Esophagus muscularis mucosa (tissue), 4 donors: ENCODE data around the gene FABP3. TPM values are rescaled to one million over a fixed set of nuclear protein-coding genes. Genes with fewer than 3 reads are reported as not detected.

ENCODE experiments used
- DNase-seq: peaks from one replicate; pipeline ENCODE4 v3.0.0-alpha.2; 2017; ENCODE audit errors: extremely low spot score
- H3K27ac ChIP-seq, 4 donors: fragments of 200-600 bp; sonication (generic); replicated peaks in 1 of 4; 1 replicate in 3 of 4; 2 replicates in 1 of 4; pipeline ENCODE4 v1.5.1; 2016 to 2019; ENCODE audit warnings: mild to moderate bottlenecking in 1 of 4
- H3K27me3 ChIP-seq, 4 donors: fragments of 200-600 bp; sonication (generic); one replicate each; pipeline versions ENCODE4 v1.5.1 to v1.6.0; 2016 to 2019
- H3K36me3 ChIP-seq, 4 donors: fragments of 200-600 bp; sonication (generic); one replicate each; pipeline ENCODE4 v1.5.1; 2016 to 2019
- H3K4me1 ChIP-seq, 4 donors: fragments of 200-600 bp; sonication (generic); one replicate each; pipeline ENCODE4 v1.5.1; 2016 to 2019
- H3K4me3 ChIP-seq, 4 donors: fragments of 200-600 bp; sonication (generic); 1 replicate in 2 of 4; 2 replicates in 2 of 4; pipeline ENCODE4 v1.5.1; 2016 to 2019; ENCODE audit warnings: mild to moderate bottlenecking in 4 of 4, moderate library complexity in 1 of 4
- H3K9me3 ChIP-seq, 4 donors: fragments of 200-600 bp; sonication (generic); 1 replicate in 3 of 4; 2 replicates in 1 of 4; pipeline ENCODE4 v1.5.1; 2016 to 2019
- CTCF ChIP-seq, 3 experiments: fragments of 200-600 bp in 2 of 3; fragments of 450-650 bp in 1 of 3; sonication (generic) in 2 of 3; IDR thresholded peaks; one replicate each; pipeline ENCODE4 v1.5.1; 2017 to 2019; ENCODE audit warnings: antibody characterized with exemption in 3 of 3, mild to moderate bottlenecking in 2 of 3, moderate library complexity in 1 of 3
- EP300 ChIP-seq: sonication (generic); formaldehyde crosslinking; IDR thresholded peaks from one replicate; pipeline ENCODE4 v1.6.1; 2017; ENCODE audit warnings: antibody characterized with exemption
- POLR2A ChIP-seq: fragments of 450-650 bp; IDR thresholded peaks from one replicate; pipeline ENCODE4 v1.6.1; 2017; ENCODE audit warnings: antibody characterized with exemption, moderate library complexity, mild to moderate bottlenecking, low read depth
- POLR2AphosphoS5 ChIP-seq, 2 donors: sonication (generic); formaldehyde crosslinking; IDR thresholded peaks; one replicate each; pipeline ENCODE4 v1.6.1; 2017; ENCODE audit warnings: antibody characterized with exemption in 2 of 2
- WGBS: methylation state at CpG from one replicate; pipeline ENCODE4 v1.1.5; 2018; 5-methylcytosine and 5-hydroxymethylcytosine counted together
- intact Hi-C: fragments of 100-400 bp; cut with DNase I; formaldehyde crosslinking; loops from one replicate; pipeline ENCODE4 v1.15.1; 2023
- total RNA-seq, 4 donors: library from RNA; depleted of rRNA; stranded (reverse); fragments of >200 nt; gene quantifications; one replicate each; pipeline versions ENCODE4 v1.1.0 to v1.2.1, GENCODE V29; 2016

Gene FABP3
- total RNA-seq, 4 donors from 2014 or later, result 14.6 to 38.6 (median 29.8) TPM

GRCh38 chr1:31346785-31347184 lies 26.1 kb downstream of the FABP3 start:
- Histone ChIP-seq H3K9me3 (no peaks in the 10 kb centered on the region), H3K4me3 (no peak overlapping the region), H3K27ac (no peak overlapping the region), H3K27me3 (no peaks in the 10 kb centered on the region), H3K4me1 (no peaks in the 10 kb centered on the region), H3K36me3 (peaks cover 18 to 84% (median 64%) of the 10 kb centered on the region in 4 donors)
- TF ChIP-seq EP300, result no peak
- no peak for TF ChIP-seq CTCF (IDR thresholded peaks at IDR 0.05)
- TF ChIP-seq POLR2A, result no peak
- no peak for TF ChIP-seq POLR2AphosphoS5 (IDR thresholded peaks at IDR 0.05)
- intact Hi-C loops, result no loop called here
- DNase-seq, result no peak

GRCh38 chr1:31345635-31346034 lies 27.2 kb downstream of the FABP3 start:
- DNase-seq, result no peak
- 88% methylated on average over 2 of the region's 2 CpGs for whole genome bisulfite sequencing
- Histone ChIP-seq H3K27ac (no peak overlapping the region), H3K27me3 (no peaks in the 10 kb centered on the region), H3K4me1 (no peaks in the 10 kb centered on the region), H3K9me3 (no peaks in the 10 kb centered on the region), H3K36me3 (peaks cover 18 to 77% (median 56%) of the 10 kb centered on the region in 4 donors), H3K4me3 (no peak overlapping the region)
- TF ChIP-seq POLR2A (no peak), POLR2AphosphoS5 (IDR thresholded peaks at IDR 0.05) (no peak), EP300 (no peak), CTCF (IDR thresholded peaks at IDR 0.05) (no peak)
- intact Hi-C loops, result no loop called here

- H3K27me3 ChIP-seq, result no peaks in the 10 kb centered on the region
- intact Hi-C loops, result no loop called here
- no peak overlapping the region for H3K4me3 ChIP-seq
- no peak for DNase-seq
- H3K4me1 ChIP-seq, result no peaks in the 10 kb centered on the region
- H3K27ac ChIP-seq, result no peak overlapping the region
- H3K36me3 ChIP-seq, result peaks cover 17 to 75% (median 47%) of the 10 kb centered on the region in 4 donors
- whole genome bisulfite sequencing, result 88% methylated on average over 1 of the region's 1 CpG
- no peaks in the 10 kb centered on the region for H3K9me3 ChIP-seq
- TF ChIP-seq POLR2A (no peak), EP300 (no peak), CTCF (IDR thresholded peaks at IDR 0.05) (no peak), POLR2AphosphoS5 (IDR thresholded peaks at IDR 0.05) (no peak)
Observed at GRCh38 chr1:31344503-31344902, 28.4 kb downstream of the FABP3 start.

- Histone ChIP-seq H3K4me1 (peaks cover 0 to 4% (median 0%) of the 10 kb centered on the region in 4 donors), H3K36me3 (peaks cover 10 to 43% (median 16%) of the 10 kb centered on the region in 4 donors), H3K27me3 (no peaks in the 10 kb centered on the region), H3K9me3 (no peaks in the 10 kb centered on the region), H3K4me3 (no peak overlapping the region), H3K27ac (no peak overlapping the region)
- DNase-seq, result no peak
- intact Hi-C loops, result no loop called here
- 86% methylated on average over 10 of the region's 10 CpGs for WGBS
- no peak for TF ChIP-seq EP300
- TF ChIP-seq POLR2A, result no peak
Observed at GRCh38 chr1:31336687-31337467, 36.0 kb downstream of the FABP3 start.

- intact Hi-C loops, result no loop called here
- peak; percentile 32 to 42 (median 35) for TF ChIP-seq CTCF (IDR thresholded peaks at IDR 0.05)
- no peak for TF ChIP-seq POLR2AphosphoS5 (IDR thresholded peaks at IDR 0.05)
- DNase-seq, result no peak
- no peak overlapping the region for H3K27ac ChIP-seq
- peaks cover 10 to 45% (median 16%) of the 10 kb centered on the region in 4 donors for H3K36me3 ChIP-seq
- no peak overlapping the region for H3K4me3 ChIP-seq
- no peaks in the 10 kb centered on the region for H3K9me3 ChIP-seq
- no peaks in the 10 kb centered on the region for H3K27me3 ChIP-seq
- H3K4me1 ChIP-seq, result peaks cover 0 to 4% (median 0%) of the 10 kb centered on the region in 4 donors
Observed at GRCh38 chr1:31335007-31335406, 37.9 kb downstream of the FABP3 start.
